SK-N-MC (cell line): ENCODE data around the gene TXNRD1.

Experiments
- EZH2 ChIP-seq: fragments of 200-600 bp; sonication (generic); IDR thresholded peaks from one replicate; pipeline ENCODE4 v1.6.1; 2017; ENCODE audit warnings: antibody characterized with exemption
- POLR2AphosphoS5 ChIP-seq: IDR thresholded peaks from 2 replicates; pipeline ENCODE4 v1.6.1; 2012; ENCODE audit warnings: mild to moderate bottlenecking, low read depth, low read length, borderline replicate concordance

DNA sequence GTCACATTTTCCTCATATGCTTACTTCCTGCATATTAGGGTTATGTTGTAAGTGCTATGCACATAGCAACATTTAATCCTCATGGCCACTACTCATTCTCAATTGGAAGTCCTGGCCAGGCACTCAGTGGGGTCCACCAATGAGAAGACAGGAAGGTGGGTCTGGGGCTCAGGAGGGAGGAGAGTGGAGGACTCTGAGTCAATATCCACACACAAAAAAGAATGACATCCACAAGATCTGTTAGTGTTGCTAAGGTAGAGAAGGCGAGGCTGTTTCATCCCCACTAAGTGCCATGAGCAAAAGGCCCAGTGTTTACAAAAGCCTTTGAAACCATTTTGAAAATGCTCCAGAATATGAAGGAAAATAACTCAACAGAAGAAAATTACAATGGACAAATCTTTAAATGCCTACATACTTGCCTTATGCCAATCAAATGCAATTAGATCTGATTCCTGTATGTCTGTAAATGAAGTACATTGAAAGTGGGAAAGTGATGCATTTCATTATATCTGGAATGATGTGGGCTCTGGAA lies 141.9 kb downstream of the TXNRD1 start:
- no peak for TF ChIP-seq EZH2
- TF ChIP-seq POLR2AphosphoS5 = no peak
